ENCODE measurements around the gene GALNS. TPM values are rescaled to one million over a fixed set of nuclear protein-coding genes. Genes with fewer than 3 reads are reported as not detected.
A peak's percentile ranks its signal among the peaks of the same experiment; 100 is the strongest.

Gene GALNS
- total and polyA plus RNA-seq, 8 donors = 5.7 to 26.1 (median 9.1) TPM

- no peaks in the 10 kb centered on the region for H3K27me3 ChIP-seq
- H3K36me3 ChIP-seq = no peaks in the 10 kb centered on the region
- TF ChIP-seq CTCF (IDR thresholded peaks at IDR 0.05) = no peak
- no peak overlapping the region for H3K27ac ChIP-seq
- no peaks in the 10 kb centered on the region for H3K9me3 ChIP-seq
- intact Hi-C loops (cut with DNase I) = loop anchor here in 1 of 3 donors (10.0 kb wide), 1 partner anchor 356 kb away; the partner anchor contains the start of gene CDH15
- no peak for FAIRE-seq
- H3K4me3 ChIP-seq = no peak overlapping the region
- no peak for DNase-seq
- H3K4me1 ChIP-seq = no peaks in the 10 kb centered on the region
- no peak for ATAC-seq
- WGBS, 2 donors = 77 to 90% methylated on average over 16 of the region's 16 CpGs
These were observed 37.6 kb downstream of the GALNS start for GRCh38 chr16:88819126-88819525.

GRCh38 chr16:88818575-88818874, 38.2 kb downstream of the GALNS start:
- DNase-seq (no peak), FAIRE-seq (no peak), ATAC-seq (no peak)
- TF ChIP-seq CTCF (IDR thresholded peaks at IDR 0.05) = no peak
- 83 to 86% methylated on average over 18 of the region's 18 CpGs for WGBS, 2 donors
- H3K36me3 ChIP-seq = no peaks in the 10 kb centered on the region
- H3K9me3 ChIP-seq = no peaks in the 10 kb centered on the region
- H3K4me3 ChIP-seq = no peak overlapping the region
- H3K27ac ChIP-seq = no peak overlapping the region
- intact Hi-C loops (cut with DNase I) = loop anchor here in 1 of 3 donors (10.0 kb wide), 1 partner anchor 356 kb away; the partner anchor contains the start of gene CDH15
- no peaks in the 10 kb centered on the region for H3K4me1 ChIP-seq
- no peaks in the 10 kb centered on the region for H3K27me3 ChIP-seq

GRCh38 chr16:88817785-88818574, 38.8 kb downstream of the GALNS start:
- 78 to 87% methylated on average over 40 of the region's 40 CpGs for WGBS, 2 donors
- intact Hi-C loops (cut with DNase I) = loop anchor here in 1 of 3 donors (10.0 kb wide), 1 partner anchor 357 kb away; the partner anchor contains the start of gene CDH15
- DNase-seq (peak in 1 of 6 donors; percentile 73), FAIRE-seq (no peak), ATAC-seq (no peak)
- Histone ChIP-seq H3K4me3 (no peak overlapping the region), H3K27ac (no peak overlapping the region), H3K36me3 (no peaks in the 10 kb centered on the region), H3K4me1 (no peaks in the 10 kb centered on the region), H3K27me3 (no peaks in the 10 kb centered on the region), H3K9me3 (no peaks in the 10 kb centered on the region)
- TF ChIP-seq CTCF (IDR thresholded peaks at IDR 0.05) = no peak

- 68 to 82% methylated on average over 41 of the region's 41 CpGs for WGBS, 2 donors
- peaks cover 0 to 3% (median 0%) of the 10 kb centered on the region in 3 donors for H3K4me1 ChIP-seq
- intact Hi-C loops (cut with DNase I) = loop anchor here in 1 of 3 donors (10.0 kb wide), 1 partner anchor 358 kb away; the partner anchor contains the start of gene CDH15
- no peaks in the 10 kb centered on the region for H3K36me3 ChIP-seq
- no peak overlapping the region for H3K4me3 ChIP-seq
- H3K9me3 ChIP-seq = no peaks in the 10 kb centered on the region
- FAIRE-seq (no peak), ATAC-seq (no peak), DNase-seq (peak in 1 of 6 donors; percentile 65)
- H3K27ac ChIP-seq = no peak overlapping the region
- no peak for TF ChIP-seq CTCF (IDR thresholded peaks at IDR 0.05)
- H3K27me3 ChIP-seq = no peaks in the 10 kb centered on the region
These were observed 39.8 kb downstream of the GALNS start for GRCh38 chr16:88816736-88817535.

Measured in pancreas (tissue), 10 donors.